ENCODE measurements around the gene STAB1. TPM values are rescaled to one million over a fixed set of nuclear protein-coding genes. Genes with fewer than 3 reads are reported as not detected.

STAB1 gene
- total and polyA plus RNA-seq, 2 of the 13 experiments (the other 11 are each of a cell fraction or from before 2014, with no cell fraction given), result 0.09 to 0.34 TPM

DNA sequence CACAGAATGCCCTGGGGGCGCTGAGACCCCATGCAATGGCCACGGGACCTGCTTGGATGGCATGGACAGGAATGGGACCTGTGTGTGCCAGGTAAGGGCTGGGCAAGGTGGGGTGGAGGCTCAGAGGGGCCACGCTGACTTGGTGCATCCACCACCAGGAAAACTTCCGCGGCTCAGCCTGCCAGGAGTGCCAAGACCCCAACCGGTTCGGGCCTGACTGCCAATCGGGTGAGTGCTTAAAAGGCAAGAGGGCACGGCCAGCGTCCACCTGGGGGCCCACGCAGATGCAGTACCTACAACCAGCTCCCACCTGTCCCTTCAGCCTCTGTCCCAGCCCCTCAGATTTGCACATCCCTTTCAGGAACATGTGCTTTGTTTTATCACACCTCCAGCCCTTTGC is 6.9 kb downstream of the STAB1 start:
- H3K27ac ChIP-seq (ENCODE audit: extremely low read length, insufficient read depth, low read length), result no peak overlapping the region
- CTCF ChIA-PET (ENCODE audit: low intra/inter-chr PET ratio, low total read pairs), result no interaction called here
- POLR2A ChIA-PET, result no interaction called here
- no peak for TF ChIP-seq RFX5 (IDR thresholded peaks at IDR 0.05; ENCODE audit: low read depth, low read length)
- TF ChIP-seq ZNF7 (CRISPR knock-in tag; IDR thresholded peaks at IDR 0.05), result no peak
- no peak for TF ChIP-seq MAF1 (CRISPR knock-in tag; IDR thresholded peaks at IDR 0.05; ENCODE audit: borderline replicate concordance)
- TF ChIP-seq RELA (CRISPR knock-in tag; IDR thresholded peaks at IDR 0.05), result no peak
- TF ChIP-seq, protein P1, sequence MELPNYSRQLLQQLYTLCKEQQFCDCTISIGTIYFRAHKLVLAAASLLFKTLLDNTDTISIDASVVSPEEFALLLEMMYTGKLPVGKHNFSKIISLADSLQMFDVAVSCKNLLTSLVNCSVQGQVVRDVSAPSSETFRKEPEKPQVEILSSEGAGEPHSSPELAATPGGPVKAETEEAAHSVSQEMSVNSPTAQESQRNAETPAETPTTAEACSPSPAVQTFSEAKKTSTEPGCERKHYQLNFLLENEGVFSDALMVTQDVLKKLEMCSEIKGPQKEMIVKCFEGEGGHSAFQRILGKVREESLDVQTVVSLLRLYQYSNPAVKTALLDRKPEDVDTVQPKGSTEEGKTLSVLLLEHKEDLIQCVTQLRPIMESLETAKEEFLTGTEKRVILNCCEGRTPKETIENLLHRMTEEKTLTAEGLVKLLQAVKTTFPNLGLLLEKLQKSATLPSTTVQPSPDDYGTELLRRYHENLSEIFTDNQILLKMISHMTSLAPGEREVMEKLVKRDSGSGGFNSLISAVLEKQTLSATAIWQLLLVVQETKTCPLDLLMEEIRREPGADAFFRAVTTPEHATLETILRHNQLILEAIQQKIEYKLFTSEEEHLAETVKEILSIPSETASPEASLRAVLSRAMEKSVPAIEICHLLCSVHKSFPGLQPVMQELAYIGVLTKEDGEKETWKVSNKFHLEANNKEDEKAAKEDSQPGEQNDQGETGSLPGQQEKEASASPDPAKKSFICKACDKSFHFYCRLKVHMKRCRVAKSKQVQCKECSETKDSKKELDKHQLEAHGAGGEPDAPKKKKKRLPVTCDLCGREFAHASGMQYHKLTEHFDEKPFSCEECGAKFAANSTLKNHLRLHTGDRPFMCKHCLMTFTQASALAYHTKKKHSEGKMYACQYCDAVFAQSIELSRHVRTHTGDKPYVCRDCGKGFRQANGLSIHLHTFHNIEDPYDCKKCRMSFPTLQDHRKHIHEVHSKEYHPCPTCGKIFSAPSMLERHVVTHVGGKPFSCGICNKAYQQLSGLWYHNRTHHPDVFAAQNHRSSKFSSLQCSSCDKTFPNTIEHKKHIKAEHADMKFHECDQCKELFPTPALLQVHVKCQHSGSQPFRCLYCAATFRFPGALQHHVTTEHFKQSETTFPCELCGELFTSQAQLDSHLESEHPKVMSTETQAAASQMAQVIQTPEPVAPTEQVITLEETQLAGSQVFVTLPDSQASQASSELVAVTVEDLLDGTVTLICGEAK (IDR thresholded peaks at IDR 0.05), result no peak
- TF ChIP-seq, protein P1 (CRISPR knock-in tag; IDR thresholded peaks at IDR 0.05), result no peak
- no peak for TF ChIP-seq ATF3 (CRISPR knock-in tag; IDR thresholded peaks at IDR 0.05)
- TF ChIP-seq ZNF891 (CRISPR knock-in tag; IDR thresholded peaks at IDR 0.05), result no peak
- no peak for TF ChIP-seq NCOA1 (CRISPR knock-in tag; IDR thresholded peaks at IDR 0.05)
- TF ChIP-seq NR2F6 (IDR thresholded peaks at IDR 0.05), result no peak
- TF ChIP-seq NR2F6 (CRISPR knock-in tag; IDR thresholded peaks at IDR 0.05), result no peak
- TF ChIP-seq ZHX1 (CRISPR knock-in tag; IDR thresholded peaks at IDR 0.05; ENCODE audit: low read depth), result no peak
- no peak for TF ChIP-seq ZFY (CRISPR knock-in tag; IDR thresholded peaks at IDR 0.05)

More for the DNA sequence above, 6.9 kb downstream of the STAB1 start:
- BruUV-seq (replicated peaks), result no TSS peak
- ATAC-seq (no peak), FAIRE-seq (no peak), DNase-seq (ENCODE audit: low spot score) (no peak)
- no peaks in the 10 kb centered on the region for H3K36me3 ChIP-seq (replicated peaks in 1 of 2; ENCODE audit: control insufficient read depth in 1 of 2, insufficient read depth in 2 of 2, low read length in 2 of 2)
- no peaks in the 10 kb centered on the region for H3K79me2 ChIP-seq (ENCODE audit: insufficient read depth, low read length)
- no peaks in the 10 kb centered on the region for H4K20me1 ChIP-seq (ENCODE audit: insufficient read depth, low read length)
- H3K27me3 ChIP-seq (ENCODE audit: control insufficient read depth in 1 of 2, insufficient read depth in 2 of 2, low read length in 2 of 2), result peaks cover 15 to 66% of the 10 kb centered on the region in 2 experiments; a peak in 4 of 5 replicates
- no peak overlapping the region for H3K4me2 ChIP-seq (ENCODE audit: low read depth, low read length)
- no peak overlapping the region for H3K9ac ChIP-seq (ENCODE audit: insufficient read depth, low read depth, low read length)
- in situ Hi-C loops (cut with HindIII; ENCODE audit: extremely low pct_ligation_motif_present, low pct_unique_long_range_greater_than_20kb), result no loop called here
- H3K4me1 ChIP-seq (ENCODE audit: insufficient read depth, low read length), result peaks cover 12% of the 10 kb centered on the region
- WGBS (ENCODE audit: low lambda C conversion rate), result 33% methylated on average over 1 of the region's 11 CpGs
- no peak overlapping the region for H3K4me3 ChIP-seq (replicated peaks in 1 of 3; ENCODE audit: insufficient read depth in 1 of 3, low read depth in 2 of 3, low read length in 3 of 3)
- H2AFZ ChIP-seq (ENCODE audit: low read length), result no peak overlapping the region
- no peaks in the 10 kb centered on the region for H3K9me3 ChIP-seq (ENCODE audit: low read length)
- intact Hi-C loops (cut with micrococcal nuclease; ENCODE audit: unreplicated experiment), result no loop called here

Measured in HepG2 (cell line).